Measurements from ENCODE around the gene INSC.

DNA sequence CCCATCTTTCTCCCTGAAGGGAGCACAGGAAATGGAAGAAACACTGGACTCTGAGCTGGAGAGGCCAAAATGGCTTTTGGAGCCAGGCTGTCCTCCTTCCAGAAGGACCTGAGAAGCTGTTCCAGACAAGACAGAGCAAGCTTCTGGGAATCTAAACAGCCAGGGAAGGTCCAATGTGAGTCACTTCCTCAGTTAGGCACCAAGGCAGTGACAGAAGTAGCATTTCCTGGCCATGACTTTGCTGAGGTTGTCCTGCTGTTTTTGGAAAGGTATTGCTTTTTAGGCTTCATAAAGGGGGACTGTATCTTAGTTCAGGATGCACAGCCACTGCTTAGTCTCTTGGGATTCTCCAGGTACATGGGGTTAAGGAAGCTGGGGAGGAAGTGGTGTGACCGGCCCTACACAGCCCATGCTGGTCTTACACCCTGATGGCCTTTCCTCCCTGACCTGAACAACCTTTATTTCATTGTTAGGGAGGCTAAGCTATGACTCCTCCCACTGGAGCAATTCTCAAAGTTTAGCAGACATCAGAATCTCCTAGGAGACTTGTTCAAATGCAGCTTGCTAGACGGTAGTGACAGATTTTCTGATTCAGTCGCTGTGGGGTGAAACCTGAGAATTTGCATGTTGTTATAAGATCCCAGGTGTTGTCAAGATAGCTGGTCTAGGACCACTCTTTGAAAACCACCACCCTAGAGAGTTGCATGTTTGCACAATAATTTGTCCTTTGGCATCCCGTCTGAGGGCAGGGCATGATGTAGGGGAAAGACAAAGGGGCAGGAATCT lies 6.8 kb upstream of the INSC start:
- TF ChIP-seq, protein P1, sequence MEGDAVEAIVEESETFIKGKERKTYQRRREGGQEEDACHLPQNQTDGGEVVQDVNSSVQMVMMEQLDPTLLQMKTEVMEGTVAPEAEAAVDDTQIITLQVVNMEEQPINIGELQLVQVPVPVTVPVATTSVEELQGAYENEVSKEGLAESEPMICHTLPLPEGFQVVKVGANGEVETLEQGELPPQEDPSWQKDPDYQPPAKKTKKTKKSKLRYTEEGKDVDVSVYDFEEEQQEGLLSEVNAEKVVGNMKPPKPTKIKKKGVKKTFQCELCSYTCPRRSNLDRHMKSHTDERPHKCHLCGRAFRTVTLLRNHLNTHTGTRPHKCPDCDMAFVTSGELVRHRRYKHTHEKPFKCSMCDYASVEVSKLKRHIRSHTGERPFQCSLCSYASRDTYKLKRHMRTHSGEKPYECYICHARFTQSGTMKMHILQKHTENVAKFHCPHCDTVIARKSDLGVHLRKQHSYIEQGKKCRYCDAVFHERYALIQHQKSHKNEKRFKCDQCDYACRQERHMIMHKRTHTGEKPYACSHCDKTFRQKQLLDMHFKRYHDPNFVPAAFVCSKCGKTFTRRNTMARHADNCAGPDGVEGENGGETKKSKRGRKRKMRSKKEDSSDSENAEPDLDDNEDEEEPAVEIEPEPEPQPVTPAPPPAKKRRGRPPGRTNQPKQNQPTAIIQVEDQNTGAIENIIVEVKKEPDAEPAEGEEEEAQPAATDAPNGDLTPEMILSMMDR (IDR thresholded peaks at IDR 0.05) = no peak
- no peak for TF ChIP-seq POLR2A (IDR thresholded peaks at IDR 0.05)
